ENCODE results near the gene TRIP13.
"Not testable (repeated sequence)": the region's sequence is repeated elsewhere in the genome, so short reads cannot be mapped to it uniquely, and the experiment has no call there.

- TF ChIP-seq YY1 (IDR thresholded peaks at IDR 0.05; ENCODE audit: low read depth, low read length); CHD4 (IDR thresholded peaks at IDR 0.05); CEBPB (IDR thresholded peaks at IDR 0.05; ENCODE audit: borderline replicate concordance in 1 of 2, low read depth in 2 of 2, low read length in 2 of 2); POLR2AphosphoS5 (IDR thresholded peaks at IDR 0.05; ENCODE audit: low read length); POLR2A (IDR thresholded peaks at IDR 0.05; ENCODE audit: low read depth, low read length); SKIL (IDR thresholded peaks at IDR 0.05; ENCODE audit: low read depth, poor library complexity, severe bottlenecking); SP1 (IDR thresholded peaks at IDR 0.05; ENCODE audit: low read depth, low read length); PAX5 (IDR thresholded peaks at IDR 0.05; ENCODE audit: borderline replicate concordance, low read depth, low read length); MLLT1 (IDR thresholded peaks at IDR 0.05): not testable (repeated sequence)
- TF ChIP-seq, protein P1, sequence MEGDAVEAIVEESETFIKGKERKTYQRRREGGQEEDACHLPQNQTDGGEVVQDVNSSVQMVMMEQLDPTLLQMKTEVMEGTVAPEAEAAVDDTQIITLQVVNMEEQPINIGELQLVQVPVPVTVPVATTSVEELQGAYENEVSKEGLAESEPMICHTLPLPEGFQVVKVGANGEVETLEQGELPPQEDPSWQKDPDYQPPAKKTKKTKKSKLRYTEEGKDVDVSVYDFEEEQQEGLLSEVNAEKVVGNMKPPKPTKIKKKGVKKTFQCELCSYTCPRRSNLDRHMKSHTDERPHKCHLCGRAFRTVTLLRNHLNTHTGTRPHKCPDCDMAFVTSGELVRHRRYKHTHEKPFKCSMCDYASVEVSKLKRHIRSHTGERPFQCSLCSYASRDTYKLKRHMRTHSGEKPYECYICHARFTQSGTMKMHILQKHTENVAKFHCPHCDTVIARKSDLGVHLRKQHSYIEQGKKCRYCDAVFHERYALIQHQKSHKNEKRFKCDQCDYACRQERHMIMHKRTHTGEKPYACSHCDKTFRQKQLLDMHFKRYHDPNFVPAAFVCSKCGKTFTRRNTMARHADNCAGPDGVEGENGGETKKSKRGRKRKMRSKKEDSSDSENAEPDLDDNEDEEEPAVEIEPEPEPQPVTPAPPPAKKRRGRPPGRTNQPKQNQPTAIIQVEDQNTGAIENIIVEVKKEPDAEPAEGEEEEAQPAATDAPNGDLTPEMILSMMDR (IDR thresholded peaks at IDR 0.05 in 2 of 3, conservative IDR thresholded peaks at IDR 0.05 in 1 of 3; ENCODE audit: control insufficient read depth in 2 of 3, extremely low read depth in 1 of 3, insufficient read depth in 1 of 3, low read depth in 3 of 3, low read length in 3 of 3) = not testable (repeated sequence)
These were observed 45.5 kb upstream of the TRIP13 start for GRCh38 chr5:847212-847611.

Measured in GM12878 (cell line).